BJ (cell line): ENCODE data around the gene ZFP36L2. TPM values are rescaled to one million over a fixed set of nuclear protein-coding genes. Genes with fewer than 3 reads are reported as not detected.

Experiments used
- CTCF ChIA-PET: fragments of 350-600 bp; formaldehyde crosslinking; extraction: SDS; loops from one replicate; lab custom pipeline; 2021; ENCODE audit warnings: antibody characterized with exemption, inconsistent platforms; lab: Yijun Ruan, JAX
- POLR2A ChIA-PET: fragments of 300-600 bp; sonication (Branson Sonifier 250); formaldehyde crosslinking; extraction: SDS; loops from one replicate; lab custom pipeline; 2021; ENCODE audit warnings: antibody characterized with exemption; lab: Charles Lee
- DNase-seq: peaks from one replicate; pipeline ENCODE4 v3.0.0-alpha.2; 2011; ENCODE audit warnings: low read depth
- H3K27me3 ChIP-seq: 2 replicates; pipeline ENCODE4 v1.6.0; 2011; ENCODE audit warnings: low read length; ENCODE audit not compliant: control insufficient read depth, insufficient read depth
- H3K36me3 ChIP-seq: 2 replicates; pipeline ENCODE4 v1.5.1; 2011; ENCODE audit warnings: low read length; ENCODE audit not compliant: control insufficient read depth, insufficient read depth
- H3K4me3 ChIP-seq: 2 replicates; pipeline ENCODE4 v1.5.1; 2011; ENCODE audit warnings: low read depth, mild to moderate bottlenecking, control low read depth, low read length
- polyA plus RNA-seq: library from polyadenylated mRNA; depleted of rRNA; stranded (reverse); fragments of >200 nt; gene quantifications from 2 replicates; pipeline ENCODE4 v1.2.3, GENCODE V29; 2011
- TF ChIP-seq, protein P1 (sequence below): IDR thresholded peaks from 2 replicates; pipeline ENCODE4 v1.5.1; 2011; ENCODE audit warnings: low read depth, mild to moderate bottlenecking, control low read depth, inconsistent platforms, low read length, moderate library complexity; ENCODE audit not compliant: insufficient read depth

The ZFP36L2 gene
- polyA plus RNA-seq, 1 experiment = 4.0 TPM

DNA sequence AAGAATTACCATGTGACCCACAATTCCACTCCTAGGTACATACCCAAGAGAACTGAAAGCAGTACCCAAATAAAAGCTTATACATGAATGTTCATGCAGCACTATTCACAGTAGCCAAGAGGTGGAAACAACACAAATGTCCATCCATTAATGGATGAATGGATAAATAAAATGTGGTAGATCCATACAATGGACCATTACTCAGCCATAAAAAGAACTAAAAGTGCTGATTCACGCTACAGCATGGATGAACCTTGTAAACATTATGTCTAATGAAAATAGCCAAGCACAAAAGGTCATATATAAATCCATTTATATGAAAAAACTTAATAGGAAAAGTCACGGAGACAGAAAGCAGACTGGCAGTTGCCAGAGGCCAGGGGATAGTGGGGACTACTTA is 23.6 kb upstream of the ZFP36L2 start:
- H3K4me3 ChIP-seq = no peak overlapping the region
- CTCF ChIA-PET = interaction anchor here (0.8 kb wide), 1 partner anchor 91 kb away, joined by 4 read pairs; no protein-coding TSS in a partner anchor
- TF ChIP-seq, protein P1, sequence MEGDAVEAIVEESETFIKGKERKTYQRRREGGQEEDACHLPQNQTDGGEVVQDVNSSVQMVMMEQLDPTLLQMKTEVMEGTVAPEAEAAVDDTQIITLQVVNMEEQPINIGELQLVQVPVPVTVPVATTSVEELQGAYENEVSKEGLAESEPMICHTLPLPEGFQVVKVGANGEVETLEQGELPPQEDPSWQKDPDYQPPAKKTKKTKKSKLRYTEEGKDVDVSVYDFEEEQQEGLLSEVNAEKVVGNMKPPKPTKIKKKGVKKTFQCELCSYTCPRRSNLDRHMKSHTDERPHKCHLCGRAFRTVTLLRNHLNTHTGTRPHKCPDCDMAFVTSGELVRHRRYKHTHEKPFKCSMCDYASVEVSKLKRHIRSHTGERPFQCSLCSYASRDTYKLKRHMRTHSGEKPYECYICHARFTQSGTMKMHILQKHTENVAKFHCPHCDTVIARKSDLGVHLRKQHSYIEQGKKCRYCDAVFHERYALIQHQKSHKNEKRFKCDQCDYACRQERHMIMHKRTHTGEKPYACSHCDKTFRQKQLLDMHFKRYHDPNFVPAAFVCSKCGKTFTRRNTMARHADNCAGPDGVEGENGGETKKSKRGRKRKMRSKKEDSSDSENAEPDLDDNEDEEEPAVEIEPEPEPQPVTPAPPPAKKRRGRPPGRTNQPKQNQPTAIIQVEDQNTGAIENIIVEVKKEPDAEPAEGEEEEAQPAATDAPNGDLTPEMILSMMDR = no peak

DNA sequence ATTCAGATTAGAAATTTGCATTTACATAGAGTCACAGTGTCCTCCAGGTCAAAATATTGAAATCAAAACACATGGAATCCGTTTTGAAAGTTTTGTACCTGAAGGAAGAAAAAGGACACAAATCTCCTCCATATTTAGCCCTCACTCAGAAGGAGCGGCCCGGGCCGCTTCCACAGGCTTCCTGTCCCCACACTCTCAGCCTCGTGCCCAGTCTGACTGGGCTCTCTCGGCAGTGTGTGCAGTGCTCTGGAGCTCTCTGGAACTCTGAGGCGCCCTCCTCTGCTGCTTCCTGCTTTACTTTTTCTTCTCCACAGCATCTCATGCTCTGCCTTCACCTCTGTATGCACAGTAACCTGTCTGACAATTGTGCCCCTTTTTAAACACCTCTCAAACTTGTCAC is 22.2 kb upstream of the ZFP36L2 start:
- POLR2A ChIA-PET = no interaction called here
- no peak for DNase-seq
- TF ChIP-seq, protein P1 = no peak
- no peak overlapping the region for H3K4me3 ChIP-seq
- no peaks in the 10 kb centered on the region for H3K36me3 ChIP-seq
- no peaks in the 10 kb centered on the region for H3K27me3 ChIP-seq
- CTCF ChIA-PET = interaction anchor here (1.1 kb wide), 1 partner anchor 14 kb away, joined by 3 read pairs; no protein-coding TSS in a partner anchor

More for the DNA sequence above, 23.6 kb upstream of the ZFP36L2 start:
- Histone ChIP-seq H3K27me3 (no peaks in the 10 kb centered on the region), H3K36me3 (no peaks in the 10 kb centered on the region)
- POLR2A ChIA-PET = no interaction called here
- DNase-seq = no peak

DNA sequence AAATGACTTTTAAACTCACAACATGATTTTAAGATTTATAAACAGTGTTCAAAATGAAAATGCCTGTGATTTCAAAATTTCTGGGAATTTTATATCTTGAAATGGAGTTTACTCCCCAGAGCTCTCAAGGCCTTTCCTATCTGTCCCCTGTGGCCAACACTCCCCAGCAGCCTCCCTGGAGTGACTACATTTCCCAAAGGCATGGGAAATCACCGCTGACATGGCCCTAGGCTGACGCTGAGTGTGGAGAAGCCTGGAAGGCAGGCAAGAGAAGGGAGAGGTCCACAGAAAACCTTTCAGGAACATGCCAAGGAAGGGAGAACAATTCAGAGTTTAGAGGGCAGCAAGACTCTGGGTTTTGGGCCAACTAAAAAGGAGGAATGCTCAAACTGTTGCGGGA is 20.2 kb upstream of the ZFP36L2 start:
- H3K4me3 ChIP-seq = no peak overlapping the region
- no peaks in the 10 kb centered on the region for H3K27me3 ChIP-seq
- DNase-seq = no peak
- CTCF ChIA-PET = interaction anchor here (2.0 kb wide), 1 partner anchor 17 kb away, joined by 8 read pairs; no protein-coding TSS in a partner anchor
- H3K36me3 ChIP-seq = no peaks in the 10 kb centered on the region
- POLR2A ChIA-PET = no interaction called here
- TF ChIP-seq, protein P1 = no peak

DNA sequence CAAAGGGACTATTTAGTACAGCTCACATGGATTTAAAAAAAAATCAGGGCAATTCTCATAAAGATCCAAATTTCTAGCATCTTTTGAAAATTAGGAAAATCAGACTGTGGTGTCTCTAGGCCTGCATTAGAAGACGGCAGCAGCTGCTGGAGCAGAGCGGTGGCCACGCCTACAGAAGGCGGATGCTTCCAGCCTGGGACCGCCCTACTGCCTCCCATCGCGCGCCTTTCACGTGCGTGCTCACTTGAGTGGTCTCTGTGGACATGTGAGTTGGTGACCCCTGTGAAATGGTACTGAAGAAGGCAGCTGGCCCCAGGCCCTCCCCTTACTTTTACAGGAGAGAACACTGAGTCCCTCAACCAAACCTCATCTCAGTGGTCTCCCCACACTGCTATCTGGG is 15.2 kb upstream of the ZFP36L2 start:
- Histone ChIP-seq H3K4me3 (no peak overlapping the region), H3K27me3 (no peaks in the 10 kb centered on the region), H3K36me3 (no peaks in the 10 kb centered on the region; the same call in 1 of the 2 replicates)
- DNase-seq = no peak
- ChIA-PET CTCF (interaction anchor here (1.3 to 2.8 kb wide), 2 partner anchors 12 to 342 kb away, joined by 4 to 19 read pairs; no protein-coding TSS in a partner anchor), POLR2A (interaction anchor here (0.6 kb wide), 1 partner anchor 185 kb away, joined by 3 read pairs; no protein-coding TSS in a partner anchor)
- TF ChIP-seq, protein P1 = no peak

DNA sequence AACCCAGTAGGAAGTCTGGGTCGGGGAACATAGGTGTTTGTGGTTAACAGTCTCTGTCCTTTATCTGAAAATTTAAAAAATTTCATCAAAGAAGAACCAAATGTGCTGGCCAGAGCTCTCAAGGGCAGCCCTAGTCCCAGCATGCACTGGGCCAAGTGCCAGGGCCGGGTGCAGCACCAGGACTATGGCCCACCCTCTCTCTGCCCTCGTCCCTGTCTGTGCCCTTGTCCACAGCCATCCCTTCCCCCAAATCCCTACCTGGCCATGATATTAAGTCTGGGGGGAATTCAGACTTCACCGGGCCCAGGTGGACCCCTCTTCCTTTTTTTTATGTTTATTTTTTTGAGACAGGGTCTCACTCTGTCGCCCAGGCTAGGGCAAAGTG is 14.4 kb upstream of the ZFP36L2 start:
- Histone ChIP-seq H3K4me3 (no peak overlapping the region), H3K27me3 (no peaks in the 10 kb centered on the region), H3K36me3 (no peaks in the 10 kb centered on the region; the same call in 1 of the 2 replicates)
- TF ChIP-seq, protein P1 = no peak
- POLR2A ChIA-PET = interaction anchor here (0.6 kb wide), 1 partner anchor 186 kb away, joined by 3 read pairs; no protein-coding TSS in a partner anchor
- no peak for DNase-seq
- CTCF ChIA-PET = interaction anchor here (0.7 to 2.8 kb wide), 5 partner anchors 11 to 341 kb away, joined by 3 to 19 read pairs (median 4); no protein-coding TSS in a partner anchor
